GM13977 (cell line): ENCODE measurements around the gene SPRED2.

Experiments
- DNase-seq: peaks from one replicate; pipeline ENCODE4 v3.0.0; 2012; ENCODE audit warnings: low spot score
- CTCF ChIP-seq: IDR thresholded peaks from 2 replicates; pipeline ENCODE4 v1.5.1; 2012; ENCODE audit warnings: mild to moderate bottlenecking, control low read depth; ENCODE audit not compliant: insufficient read depth; ENCODE audit errors: extremely low read depth, missing control alignments
- in situ Hi-C: fragments of 300-500 bp; cut with MboI; formaldehyde crosslinking; loops from one replicate; pipeline ENCODE4 v1.12.0; 2022; ENCODE audit warnings: low sequenced_read_pairs, low pct_unique_long_range_greater_than_20kb, mixed read lengths, inconsistent platforms; ENCODE audit not compliant: unreplicated experiment

The SPRED2 gene

GRCh38 chr2:65432227-65433190 is at the start of gene SPRED2:
TSS of gene SPRED2 (minus strand) at chr2:65432599. CDS start at chr2:65431987, 612 bp downstream.
- in situ Hi-C loops, result no loop called here
- DNase-seq, result peak; percentile 76
- no peak for TF ChIP-seq CTCF

GRCh38 chr2:65481961-65482360 is 49.6 kb upstream of the SPRED2 start:
- in situ Hi-C loops, result no loop called here
- TF ChIP-seq CTCF, result no peak
- no peak for DNase-seq

- in situ Hi-C loops, result no loop called here
- DNase-seq, result no peak
- no peak for TF ChIP-seq CTCF
Observed at GRCh38 chr2:65479524-65479923, 47.1 kb upstream of the SPRED2 start.

- no peak for DNase-seq
- TF ChIP-seq CTCF, result no peak
- in situ Hi-C loops, result no loop called here
Observed at GRCh38 chr2:65478498-65479135, 46.2 kb upstream of the SPRED2 start.

- no peak for DNase-seq
- TF ChIP-seq CTCF, result no peak
Observed at GRCh38 chr2:65477590-65477989, 45.2 kb upstream of the SPRED2 start.

GRCh38 chr2:65476778-65477177 is 44.4 kb upstream of the SPRED2 start:
- TF ChIP-seq CTCF, result no peak
- DNase-seq, result no peak
- in situ Hi-C loops, result no loop called here

More at GRCh38 chr2:65477590-65477989, 45.2 kb upstream of the SPRED2 start:
- in situ Hi-C loops, result no loop called here
